DMS153 (cell line): ENCODE data around the gene POP7.

Source experiments
- DNase-seq: peaks from one replicate; lab custom pipeline; 2025; lab: John Stamatoyannopoulos, UW

Gene POP7

DNA sequence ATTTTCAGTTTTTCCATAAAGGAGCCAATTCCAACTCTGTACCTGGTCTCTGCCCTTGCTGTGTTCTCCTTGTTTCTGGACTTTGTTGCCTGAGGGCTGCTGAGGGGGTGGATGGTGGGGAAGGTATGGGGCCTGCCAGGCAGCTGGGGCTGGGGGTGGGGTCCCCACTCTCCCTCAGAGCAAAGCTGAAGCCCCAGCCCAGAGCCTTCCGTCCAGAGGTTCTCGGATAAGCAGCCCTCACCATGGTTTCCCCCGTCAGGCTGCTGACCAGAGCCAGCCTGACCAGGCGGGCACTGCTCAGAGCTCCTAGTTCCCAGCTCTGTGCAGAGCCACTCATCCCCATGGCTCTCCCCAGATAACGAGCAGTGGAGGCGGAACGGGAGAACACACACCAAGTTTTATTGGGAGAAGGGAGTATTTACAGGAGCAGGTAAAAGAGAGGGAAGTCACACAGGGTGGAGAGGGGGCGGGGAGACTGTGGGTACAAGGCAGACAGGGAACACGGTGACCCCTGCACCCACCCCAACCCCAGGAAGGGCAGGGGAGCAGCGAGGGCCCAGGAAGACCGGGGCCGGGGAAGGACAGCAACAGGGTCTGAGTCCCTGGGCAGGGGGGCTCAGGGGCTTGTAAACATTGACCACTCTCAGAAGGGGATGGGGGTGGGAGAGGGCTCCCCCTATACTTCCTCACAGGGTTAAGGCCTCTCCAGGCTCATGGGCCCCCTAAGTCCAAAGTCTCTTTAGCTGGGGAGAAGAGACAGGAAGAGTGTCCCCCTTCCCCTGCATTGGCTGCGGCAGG, 26.6 kb upstream of the POP7 start:
- DNase-seq = no peak

DNA sequence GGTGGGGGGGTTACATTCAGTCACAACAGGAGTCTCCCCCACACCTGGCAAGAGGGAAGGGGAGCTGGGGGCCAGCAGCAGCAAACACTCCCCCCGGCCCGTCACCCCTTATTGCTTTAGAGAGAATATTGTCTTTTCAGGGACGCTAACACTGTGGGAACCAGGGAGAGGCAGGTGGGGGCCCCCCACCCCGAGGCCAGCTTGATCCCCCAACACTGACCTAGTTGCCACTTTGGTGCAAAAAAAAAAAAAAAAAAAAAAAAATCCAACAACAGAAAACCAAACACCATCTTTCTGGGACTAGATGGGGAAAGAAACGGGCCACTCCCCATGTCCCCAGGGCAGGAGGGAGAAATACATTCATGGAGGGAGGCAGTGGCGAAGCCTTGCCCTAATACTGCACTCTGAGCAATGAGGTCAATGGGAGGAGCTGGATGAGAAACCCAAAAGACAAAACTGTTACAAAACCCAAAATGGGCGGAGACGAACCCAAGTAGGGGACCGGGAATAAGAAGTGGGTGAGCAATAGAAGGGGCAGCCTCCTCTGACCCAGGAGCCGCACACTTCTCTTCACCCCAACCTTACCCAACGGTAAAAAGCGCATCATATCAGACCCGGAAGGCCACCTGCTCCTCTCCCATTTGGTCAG, 25.9 kb upstream of the POP7 start:
- DNase-seq = no peak

DNA sequence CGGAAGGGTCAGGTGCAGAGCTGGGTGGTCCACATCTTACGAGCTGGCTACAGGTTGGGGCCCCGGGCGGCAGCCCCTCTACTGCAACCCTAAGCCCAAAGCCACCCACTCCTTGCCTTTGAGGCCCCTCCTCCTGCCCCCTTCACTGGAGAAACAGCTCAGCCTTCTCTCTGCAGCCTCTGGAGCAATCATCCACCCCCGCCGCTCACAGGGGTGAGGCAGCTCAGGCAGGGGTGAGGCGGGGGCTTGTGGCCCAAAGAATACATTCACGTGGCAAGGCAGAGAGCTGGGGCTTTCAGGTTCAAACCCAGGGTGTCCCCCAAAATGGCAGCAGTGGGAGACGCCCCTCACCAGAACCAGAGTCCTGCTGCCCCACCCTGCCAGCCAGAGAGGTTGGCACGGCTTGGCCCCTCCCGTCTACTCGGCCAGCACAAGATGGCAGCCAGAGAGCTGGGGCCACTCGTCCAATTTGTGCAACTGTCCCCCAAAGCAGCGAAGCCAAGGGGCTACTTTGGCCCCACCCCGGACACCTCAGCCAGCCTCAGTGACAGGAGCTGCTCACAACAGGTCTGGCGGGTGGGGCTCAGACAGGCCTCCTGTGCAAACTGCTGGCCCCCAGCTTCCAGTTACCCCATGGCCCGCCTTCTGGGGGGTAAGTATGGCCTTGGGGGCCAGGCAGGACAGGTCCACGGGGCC, 25.2 kb upstream of the POP7 start:
- DNase-seq = no peak

DNA sequence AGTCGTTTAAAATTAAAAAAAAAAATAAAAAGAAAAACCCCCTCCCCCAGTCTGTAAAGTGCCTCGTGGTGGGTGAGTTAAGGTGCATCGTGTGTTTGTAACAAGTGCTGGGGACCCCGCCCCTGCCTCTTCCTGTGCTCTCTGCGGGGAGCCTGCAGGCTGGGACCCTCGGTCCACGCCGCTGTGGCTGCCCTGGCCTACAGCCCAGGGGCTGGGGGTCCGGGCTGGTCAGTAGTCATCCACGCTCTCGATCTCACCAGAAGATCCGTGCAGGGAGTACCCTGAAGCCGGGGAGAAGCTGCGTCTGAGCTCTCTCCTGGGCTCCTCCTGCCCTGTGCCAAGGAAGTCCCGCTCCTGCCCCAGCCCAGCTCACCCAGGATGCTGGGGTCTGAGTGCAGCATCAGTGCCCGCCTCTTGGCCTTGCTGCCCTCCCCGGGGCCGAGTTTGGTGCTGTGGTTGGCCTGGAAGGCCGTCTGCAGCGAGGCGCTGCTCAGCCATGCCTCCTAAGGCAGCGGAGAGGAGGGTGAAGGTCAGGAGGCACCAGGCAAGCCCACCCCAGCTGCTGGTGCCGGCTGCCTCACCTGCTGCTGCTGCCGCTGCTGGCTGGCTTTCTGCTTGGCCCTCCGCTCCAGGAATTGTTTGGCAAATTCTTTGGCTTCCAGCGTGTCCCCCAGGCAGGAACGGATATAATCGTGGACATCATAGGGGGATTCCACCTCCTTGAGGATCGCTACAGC, 24.3 kb upstream of the POP7 start:
- no peak for DNase-seq

DNA sequence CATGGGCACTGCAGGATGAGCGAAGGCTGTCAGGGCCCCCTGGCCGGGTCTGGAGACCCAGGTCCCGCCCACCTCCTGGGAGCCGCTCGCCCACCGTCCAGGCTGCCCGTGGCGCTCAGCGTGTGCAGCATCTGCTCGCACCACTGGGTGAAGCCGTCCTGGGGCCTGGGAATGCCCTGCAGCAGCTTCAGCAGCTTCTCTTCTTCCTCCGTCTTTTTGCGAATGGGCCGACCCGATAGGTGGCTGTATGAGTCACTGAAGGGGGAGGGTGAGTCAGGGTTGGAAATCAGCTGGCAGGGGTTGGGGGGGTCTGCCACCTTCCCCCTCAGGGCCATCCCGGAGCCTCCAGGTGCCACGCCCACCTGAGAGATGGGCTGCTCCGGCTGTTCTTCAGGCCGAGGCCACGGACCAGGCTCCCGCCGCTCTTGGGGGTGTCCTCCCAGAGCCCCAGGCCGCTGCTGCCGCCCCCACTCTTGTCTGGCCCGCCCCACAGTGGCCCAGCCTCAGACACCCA, 23.6 kb upstream of the POP7 start:
- DNase-seq = no peak

DNA sequence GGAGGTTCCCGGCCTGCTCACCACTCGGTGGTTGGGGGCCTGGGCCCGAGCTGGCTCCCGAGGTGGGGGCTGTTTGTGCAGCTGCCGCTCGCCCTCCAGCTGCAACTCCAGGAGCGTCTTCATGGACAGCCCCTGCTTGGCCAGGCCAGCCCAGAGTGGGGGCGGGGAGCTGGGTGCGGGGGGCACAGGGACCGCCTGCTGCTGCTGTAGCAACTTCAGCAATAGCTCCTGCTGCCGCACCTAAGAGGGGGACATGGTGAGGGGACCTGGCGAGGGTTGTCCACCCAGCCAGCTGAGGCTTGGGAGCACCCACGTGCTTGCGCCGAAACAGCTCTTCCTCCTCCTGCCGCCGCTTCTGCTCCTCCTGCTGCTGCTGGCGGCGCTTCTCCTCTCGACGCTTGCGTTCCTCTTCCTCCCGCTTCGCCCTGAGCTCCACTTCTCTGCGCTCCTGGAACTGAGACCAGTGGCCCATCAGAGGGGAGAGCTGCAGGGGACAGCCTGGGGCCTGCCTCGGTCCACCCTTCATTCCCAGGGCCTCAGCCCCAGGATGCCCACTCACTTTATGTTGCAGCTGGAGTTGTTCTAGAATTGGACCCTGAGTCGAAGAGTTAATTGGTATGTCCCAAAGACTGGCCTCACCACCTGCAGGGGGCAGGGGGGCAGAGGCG, 22.8 kb upstream of the POP7 start:
- no peak for DNase-seq

DNA sequence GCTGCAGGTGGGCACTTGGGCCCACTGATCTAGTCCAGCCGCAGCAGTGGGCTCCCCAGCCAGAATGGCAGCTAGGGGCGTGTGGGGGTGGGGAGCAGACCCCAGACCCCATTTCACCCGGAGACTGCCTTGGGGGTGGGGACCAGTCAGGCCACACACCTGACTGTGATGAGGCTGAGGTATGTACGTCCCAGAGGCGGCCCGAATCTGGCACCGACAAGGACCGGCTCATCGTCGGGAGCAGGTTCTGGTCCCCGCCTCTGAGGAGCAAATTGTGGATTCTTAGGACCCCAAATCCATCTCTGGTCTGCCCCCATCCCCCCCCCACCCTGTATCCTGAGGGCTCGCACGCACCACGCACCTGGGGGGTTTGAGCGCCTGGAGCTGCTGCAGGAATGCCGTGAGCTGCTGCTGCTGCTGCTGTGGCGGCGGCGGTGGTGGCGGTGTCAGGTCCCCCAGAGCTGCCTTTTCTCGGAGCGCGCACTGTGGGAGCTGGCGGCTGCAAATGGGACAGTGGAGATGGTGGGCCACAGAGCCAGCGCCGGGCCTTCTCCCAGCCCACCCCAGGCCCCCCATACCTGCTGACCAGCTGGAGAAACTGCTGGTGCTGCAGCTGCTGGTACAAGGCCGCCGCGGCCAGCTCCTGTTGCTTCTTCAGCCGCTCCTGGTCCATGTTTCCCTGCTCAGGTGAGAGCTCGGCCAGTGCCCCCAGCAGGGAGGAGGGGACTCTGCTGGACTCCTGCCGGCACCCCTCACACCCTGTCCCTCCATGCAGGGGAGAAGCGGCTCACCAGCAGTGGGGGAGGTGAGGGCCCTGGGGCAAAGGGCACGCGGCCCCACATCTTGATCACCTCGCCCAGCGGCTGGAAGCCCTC, 22.0 kb upstream of the POP7 start:
- no peak for DNase-seq

DNA sequence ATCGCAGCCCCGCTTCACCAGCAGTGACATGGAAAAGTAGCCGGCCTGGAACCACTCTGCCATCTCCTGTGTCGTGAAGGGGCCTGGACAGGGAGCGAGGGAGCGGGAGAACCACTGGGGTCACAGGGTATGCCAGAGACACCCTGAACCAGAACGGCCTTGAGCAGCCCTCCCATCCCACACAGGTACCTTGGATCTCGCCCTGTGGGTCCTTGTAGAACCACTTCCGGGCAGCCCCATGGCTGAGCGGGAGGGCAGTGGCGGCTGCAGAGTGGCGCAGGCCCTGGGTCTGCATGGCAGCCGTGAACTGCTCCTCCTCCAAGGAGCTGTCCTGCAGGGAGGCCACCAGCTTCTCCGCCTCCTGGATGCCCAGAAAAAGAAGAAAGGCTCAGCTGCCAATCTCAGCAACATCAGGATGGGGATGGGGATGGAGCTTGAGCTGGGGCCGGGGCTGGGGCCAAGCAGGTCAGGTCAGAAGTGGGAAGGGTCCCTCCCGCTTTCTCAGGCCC, 21.3 kb upstream of the POP7 start:
- no peak for DNase-seq

DNA sequence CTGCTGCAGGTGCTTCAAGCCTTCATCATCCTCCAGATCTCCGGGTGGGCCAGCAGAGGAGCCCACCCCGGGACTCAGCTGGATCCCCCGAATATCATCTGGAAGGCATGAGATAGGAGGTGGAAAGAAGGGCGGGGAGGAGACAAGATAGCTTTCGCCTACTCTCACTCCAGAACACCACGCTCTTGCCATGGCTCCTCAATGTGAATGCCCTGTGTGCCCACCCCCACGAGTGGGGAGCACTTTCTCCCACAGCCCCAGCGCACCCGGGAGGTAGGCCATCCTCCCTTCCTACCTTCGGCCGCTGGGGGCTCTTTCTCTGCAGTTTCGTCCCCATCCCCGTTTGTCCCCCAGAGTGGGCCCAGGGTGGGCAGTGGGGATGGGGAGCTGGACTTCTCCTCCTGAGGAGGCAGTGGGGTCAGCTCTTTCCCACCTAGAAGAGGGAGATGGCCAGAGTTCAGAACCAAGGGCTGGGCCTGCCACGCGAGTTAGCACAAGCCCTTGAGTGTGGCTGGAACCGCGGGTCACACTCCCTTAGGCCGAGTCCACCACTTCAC, 20.8 kb upstream of the POP7 start:
- DNase-seq = no peak

DNA sequence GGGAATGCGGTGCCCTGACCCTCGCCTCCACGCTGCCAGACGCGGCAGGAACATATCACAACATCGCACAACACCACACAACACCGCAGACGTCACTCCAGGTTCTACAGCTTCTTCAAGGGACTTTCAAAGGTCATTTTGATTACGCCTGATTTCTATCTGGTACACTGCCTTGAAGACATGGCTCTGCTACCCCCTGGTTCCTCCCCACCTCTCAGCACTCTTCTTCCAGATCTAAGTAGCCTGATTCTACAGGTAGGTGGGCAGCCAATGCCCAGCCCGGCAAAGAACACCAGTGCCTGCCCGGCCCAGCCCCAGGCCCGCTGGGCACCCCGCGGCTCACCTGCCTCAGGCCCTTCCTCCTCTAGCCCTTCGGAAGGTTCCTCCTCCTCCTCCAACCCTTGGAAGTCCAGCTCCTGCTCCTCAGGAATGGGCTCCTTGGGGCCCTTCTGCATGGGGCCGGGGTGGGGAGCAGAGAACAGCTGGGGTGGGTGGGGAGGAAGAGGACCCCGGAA, 20.2 kb upstream of the POP7 start:
- DNase-seq = no peak

DNA sequence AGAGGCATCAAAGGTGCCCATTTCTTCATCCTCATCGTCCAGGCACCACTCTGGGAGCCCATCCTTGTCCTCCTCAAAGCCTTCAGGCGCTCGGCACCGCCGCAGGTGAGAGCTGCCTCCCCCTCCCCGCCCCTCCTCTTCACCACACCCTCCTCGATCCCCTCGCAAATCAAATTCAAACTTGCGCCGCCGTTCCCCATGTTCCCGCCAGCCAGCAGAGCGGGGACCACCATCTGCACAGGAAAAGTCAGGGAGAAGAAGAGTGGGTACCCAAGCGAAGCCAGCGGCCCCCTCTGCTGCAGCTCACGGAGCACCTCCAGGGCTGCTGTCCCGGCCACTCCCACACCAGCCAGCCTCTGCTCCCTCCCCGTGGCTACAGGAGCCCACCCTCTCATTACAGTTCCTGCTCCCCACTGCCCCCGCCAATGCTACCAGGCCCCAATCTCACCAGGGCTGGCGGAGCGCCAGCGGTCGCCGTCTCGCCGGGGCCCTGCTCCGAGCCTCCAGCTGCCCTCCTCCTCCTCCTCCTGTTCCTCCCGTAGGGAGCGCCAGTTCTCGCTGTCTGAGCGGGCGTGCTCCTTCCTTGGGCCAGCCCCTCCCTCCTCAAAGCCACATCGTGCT, 19.6 kb upstream of the POP7 start:
- DNase-seq = no peak

DNA sequence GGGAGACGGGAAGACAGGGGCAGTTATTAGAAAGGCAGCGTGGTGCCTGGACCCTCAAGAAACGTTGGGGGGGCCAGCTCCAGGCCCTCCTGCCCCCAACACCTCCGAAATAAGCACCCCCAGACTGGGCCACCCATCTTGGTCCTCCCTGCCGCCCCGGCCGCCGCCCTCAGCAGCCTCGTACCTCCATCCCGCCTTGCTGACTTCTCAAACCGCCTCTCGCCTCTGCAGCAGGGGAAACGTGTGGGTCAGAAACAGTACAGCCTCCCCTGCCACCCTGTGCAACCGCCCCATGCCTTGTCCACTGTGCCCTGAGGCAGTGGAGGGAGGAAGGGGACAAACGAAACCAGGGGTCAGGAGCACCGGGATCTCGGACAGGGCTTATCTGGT, 19.1 kb upstream of the POP7 start:
- no peak for DNase-seq

DNA sequence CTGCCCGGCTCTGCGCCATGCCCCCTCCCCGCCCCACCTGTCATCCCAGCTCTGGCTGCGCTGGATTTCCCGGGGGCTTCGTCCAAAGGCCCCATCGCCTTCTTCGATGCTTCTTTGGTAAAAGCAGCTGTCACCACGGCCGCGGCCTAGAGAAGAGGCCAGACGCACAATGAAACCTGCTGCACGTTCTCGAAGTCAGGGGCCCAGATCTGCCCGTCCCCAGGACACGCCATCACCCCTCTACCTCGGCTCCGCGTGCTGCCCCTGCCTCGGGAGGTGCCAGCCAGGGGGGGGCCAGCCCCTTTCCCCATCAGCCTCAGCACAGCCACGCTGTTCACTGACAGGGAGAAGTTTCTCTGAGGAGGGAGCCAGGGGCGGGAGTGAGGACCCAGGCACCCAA, 18.7 kb upstream of the POP7 start:
- DNase-seq = no peak

DNA sequence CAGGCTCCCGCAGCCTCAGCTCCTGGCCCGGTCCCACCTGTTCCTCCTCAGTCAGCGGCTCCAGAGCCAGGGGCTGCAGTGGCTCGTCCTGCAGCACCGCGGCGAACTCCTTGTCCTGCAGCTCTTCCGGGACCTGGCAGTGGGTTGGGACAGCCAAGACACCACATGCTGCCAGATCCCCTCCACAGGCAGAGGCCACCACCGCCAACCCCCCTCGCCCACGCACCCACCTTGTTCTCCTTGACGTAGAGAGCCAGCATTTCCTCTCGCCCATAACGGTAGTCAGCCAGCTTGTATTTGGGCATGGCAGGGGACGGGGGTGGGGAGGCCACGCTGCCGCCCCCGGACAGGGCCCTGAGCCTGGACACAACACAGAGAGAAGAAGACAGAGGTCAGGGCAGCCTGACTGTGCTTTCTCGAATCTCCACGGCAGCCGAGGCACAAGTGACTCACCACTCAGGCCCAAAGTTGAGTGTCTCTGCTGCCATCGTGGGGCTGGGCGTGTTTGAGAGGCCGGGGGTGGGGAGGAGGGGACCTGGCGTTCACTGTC, 18.1 kb upstream of the POP7 start:
- no peak for DNase-seq

DNA sequence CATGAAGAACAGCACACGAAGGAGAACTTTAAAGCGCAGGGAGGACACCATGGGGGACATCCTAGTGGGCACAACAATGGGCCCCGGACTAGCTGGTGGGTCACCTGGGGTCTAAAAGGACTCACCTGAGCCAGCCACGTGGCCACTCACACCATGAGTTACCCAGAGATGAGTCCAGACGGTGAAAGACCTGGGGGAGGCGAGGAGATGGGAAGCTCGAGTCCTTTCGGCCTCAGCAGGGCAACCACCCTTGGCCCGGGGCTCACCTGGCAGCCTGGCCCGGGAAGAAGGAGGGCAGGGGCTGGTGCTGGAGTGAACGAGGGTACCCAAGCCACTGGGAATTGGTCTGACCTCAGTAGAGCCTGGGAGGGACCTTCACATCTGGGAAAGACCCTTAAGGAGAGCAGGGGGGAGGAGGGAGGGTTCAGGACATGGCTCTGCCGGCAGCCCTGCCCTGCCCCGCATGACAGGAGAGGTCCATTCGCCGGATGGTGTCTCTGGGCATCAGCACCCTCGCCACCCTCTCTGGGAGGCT, 17.5 kb upstream of the POP7 start:
- DNase-seq = no peak

DNA sequence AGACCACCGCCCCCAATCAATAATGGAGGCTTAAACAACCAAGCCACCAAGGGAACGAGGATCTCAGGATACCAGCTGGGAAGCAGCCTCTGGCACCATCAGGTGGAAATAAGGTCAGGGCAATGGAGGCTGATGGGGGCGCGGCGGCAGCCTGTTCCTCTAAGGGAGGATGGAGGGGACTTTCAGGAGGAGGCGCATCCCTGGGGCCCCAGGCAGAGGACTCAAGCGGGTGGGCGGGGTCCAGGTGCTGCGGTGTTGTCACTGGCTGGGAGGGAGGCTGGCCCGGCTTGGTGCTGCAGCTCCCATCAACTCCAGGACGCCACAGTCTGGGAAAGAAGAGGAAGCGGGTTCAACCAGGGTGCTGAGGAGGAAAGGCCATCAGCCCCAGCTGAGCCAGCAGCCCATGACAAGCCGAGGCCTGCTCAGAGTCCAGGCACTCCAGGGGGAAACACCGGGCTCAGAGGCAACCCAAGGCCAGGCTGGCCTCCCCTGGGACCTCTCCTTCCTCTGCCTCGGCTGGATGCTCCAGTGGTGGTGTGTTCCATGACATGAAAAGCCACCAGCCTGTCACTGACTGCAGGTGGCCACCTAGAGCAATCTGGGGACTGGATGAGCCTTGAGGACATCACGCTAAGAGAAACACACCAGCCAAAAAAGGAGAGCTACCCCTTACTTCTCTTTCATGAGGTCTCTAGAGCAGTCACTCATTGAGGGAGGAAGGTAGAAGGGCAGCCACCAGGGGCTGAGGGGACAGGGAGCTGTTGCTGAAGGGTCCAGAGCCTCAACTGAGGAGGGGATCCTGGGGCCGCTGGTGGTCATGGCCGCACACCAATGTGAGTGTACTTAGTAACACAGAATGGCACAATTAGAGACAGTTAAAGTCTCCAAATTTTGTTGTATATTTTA, 16.4 kb upstream of the POP7 start:
- no peak for DNase-seq

DNA sequence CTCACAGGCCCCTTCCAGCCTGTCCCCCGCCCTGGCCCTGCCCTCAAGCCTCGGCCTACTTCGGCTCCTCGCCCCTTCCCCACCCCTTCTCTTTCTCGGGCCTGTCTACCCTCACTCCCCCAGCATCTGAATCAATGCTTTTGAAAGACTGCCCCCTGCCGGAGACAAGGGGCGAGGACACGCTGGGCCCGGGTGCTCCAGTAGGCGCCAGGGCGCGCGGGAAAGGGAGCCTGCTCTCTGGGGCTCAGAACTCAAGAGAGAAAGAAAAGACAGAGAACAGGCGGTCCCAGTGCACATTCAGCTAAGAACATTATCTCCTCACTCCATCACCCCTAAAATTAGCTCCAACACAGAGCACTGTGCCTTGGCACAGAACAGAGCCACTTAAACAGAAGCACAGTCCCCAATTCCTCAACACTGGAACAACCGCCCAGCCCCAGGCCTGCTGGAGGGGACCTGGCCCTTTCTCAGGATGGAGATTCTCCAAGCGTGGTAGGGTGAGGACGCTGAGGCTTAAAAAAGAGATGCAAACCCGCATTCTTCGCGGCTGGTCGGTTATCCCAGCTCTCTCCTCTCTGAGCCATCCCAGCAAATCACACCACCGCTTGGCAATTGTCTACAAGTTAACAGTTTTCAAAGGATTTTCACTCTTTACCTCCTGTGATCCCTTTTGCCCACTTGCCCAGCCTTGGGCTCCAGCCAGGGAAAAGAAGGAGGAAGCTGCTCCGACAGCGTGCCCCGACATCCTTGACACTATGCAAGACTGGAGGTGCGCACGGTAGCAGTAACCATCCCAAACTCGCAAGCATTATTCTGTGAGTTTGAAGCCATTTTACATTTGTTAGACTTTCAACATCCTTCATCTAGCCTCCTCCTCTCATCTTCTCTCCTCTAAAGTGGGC, 14.0 kb upstream of the POP7 start:
- peak; percentile 14 for DNase-seq
